ENCODE measurements around the gene TP53BP1. TPM values are rescaled to one million over a fixed set of nuclear protein-coding genes. Genes with fewer than 3 reads are reported as not detected.

TP53BP1 gene
- total RNA-seq, 1 experiment from 2014 or later = 54.1 TPM

DNA sequence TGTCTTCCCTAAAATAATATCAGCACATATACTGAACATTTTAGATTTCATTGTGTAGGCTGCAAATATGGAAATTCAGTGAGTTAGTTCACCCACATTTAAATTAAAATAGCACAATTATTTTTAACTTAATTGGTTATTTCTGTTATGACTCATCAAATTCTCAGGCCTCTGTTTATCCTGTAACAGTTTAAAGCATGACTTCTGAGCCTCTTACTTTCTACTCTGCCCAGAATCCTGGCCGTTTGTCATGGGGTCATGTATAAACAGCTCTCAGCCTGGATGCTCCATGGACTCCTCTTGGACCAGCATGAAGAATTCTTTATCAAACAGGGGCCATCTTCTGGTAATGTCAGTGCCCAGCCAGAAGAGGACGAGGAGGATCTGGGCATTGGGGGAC lies 109.9 kb downstream of the TP53BP1 start:
- no peaks in the 10 kb centered on the region for H3K27me3 ChIP-seq (ENCODE audit: insufficient read depth, low read length)
- POLR2A ChIA-PET = no interaction called here
- H3K4me1 ChIP-seq (ENCODE audit: control insufficient read depth in 1 of 2, insufficient read depth in 2 of 2, low read length in 2 of 2) = no peaks in the 10 kb centered on the region
- BruUV-seq (replicated peaks) = no TSS peak
- intact Hi-C loops (cut with micrococcal nuclease) = no loop called here
- H3K4me3 ChIP-seq (replicated peaks in 1 of 2; ENCODE audit: low read depth in 1 of 2, low read length in 2 of 2) = no peak overlapping the region
- no peak for ATAC-seq
- H4K20me1 ChIP-seq (ENCODE audit: insufficient read depth) = no peaks in the 10 kb centered on the region
- H3K27ac ChIP-seq (ENCODE audit: low read depth, low read length) = no peak overlapping the region
- H3K9me2 ChIP-seq (ENCODE audit: insufficient read depth) = no peaks in the 10 kb centered on the region
- no peak overlapping the region for H2AFZ ChIP-seq (ENCODE audit: low read depth, low read length, poor library complexity, severe bottlenecking)
- peaks cover 40 to 46% of the 10 kb centered on the region in 2 experiments for H3K36me3 ChIP-seq (ENCODE audit: control insufficient read depth in 1 of 2, insufficient read depth in 2 of 2, low read length in 2 of 2)
- RAD21 ChIA-PET (ENCODE audit: low non-redundant PET in 1 of 2, low total read pairs in 2 of 2, uncharacterized antibody in 2 of 2, unreplicated experiment in 2 of 2) = no interaction called here
- no peak overlapping the region for H3K9ac ChIP-seq (ENCODE audit: low read length)
- no peak overlapping the region for H3K4me2 ChIP-seq (ENCODE audit: low read length)
- H3K9me3 ChIP-seq (ENCODE audit: control insufficient read depth in 1 of 2, insufficient read depth in 1 of 2, low read depth in 1 of 2, low read length in 2 of 2) = no peaks in the 10 kb centered on the region
- H3K79me2 ChIP-seq (ENCODE audit: insufficient read depth, low read length) = peaks cover 9% of the 10 kb centered on the region
- no peak for DNase-seq (ENCODE audit: low read depth, low spot score)
- CTCF ChIA-PET = no interaction called here
- TF ChIP-seq ZFX (IDR thresholded peaks at IDR 0.05) = no peak
- TF ChIP-seq, protein P1, sequence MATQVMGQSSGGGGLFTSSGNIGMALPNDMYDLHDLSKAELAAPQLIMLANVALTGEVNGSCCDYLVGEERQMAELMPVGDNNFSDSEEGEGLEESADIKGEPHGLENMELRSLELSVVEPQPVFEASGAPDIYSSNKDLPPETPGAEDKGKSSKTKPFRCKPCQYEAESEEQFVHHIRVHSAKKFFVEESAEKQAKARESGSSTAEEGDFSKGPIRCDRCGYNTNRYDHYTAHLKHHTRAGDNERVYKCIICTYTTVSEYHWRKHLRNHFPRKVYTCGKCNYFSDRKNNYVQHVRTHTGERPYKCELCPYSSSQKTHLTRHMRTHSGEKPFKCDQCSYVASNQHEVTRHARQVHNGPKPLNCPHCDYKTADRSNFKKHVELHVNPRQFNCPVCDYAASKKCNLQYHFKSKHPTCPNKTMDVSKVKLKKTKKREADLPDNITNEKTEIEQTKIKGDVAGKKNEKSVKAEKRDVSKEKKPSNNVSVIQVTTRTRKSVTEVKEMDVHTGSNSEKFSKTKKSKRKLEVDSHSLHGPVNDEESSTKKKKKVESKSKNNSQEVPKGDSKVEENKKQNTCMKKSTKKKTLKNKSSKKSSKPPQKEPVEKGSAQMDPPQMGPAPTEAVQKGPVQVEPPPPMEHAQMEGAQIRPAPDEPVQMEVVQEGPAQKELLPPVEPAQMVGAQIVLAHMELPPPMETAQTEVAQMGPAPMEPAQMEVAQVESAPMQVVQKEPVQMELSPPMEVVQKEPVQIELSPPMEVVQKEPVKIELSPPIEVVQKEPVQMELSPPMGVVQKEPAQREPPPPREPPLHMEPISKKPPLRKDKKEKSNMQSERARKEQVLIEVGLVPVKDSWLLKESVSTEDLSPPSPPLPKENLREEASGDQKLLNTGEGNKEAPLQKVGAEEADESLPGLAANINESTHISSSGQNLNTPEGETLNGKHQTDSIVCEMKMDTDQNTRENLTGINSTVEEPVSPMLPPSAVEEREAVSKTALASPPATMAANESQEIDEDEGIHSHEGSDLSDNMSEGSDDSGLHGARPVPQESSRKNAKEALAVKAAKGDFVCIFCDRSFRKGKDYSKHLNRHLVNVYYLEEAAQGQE (IDR thresholded peaks at IDR 0.05; ENCODE audit: low read depth) = no peak
- no peak for TF ChIP-seq EZH2 (IDR thresholded peaks at IDR 0.05)
- TF ChIP-seq ZNF274 (IDR thresholded peaks at IDR 0.05; ENCODE audit: low read depth, low read length) = no peak
- TF ChIP-seq SP1 (IDR thresholded peaks at IDR 0.05; ENCODE audit: low read depth) = no peak
- TF ChIP-seq RAD21 (IDR thresholded peaks at IDR 0.05; ENCODE audit: low read depth) = no peak
- TF ChIP-seq YY1 (IDR thresholded peaks at IDR 0.05; ENCODE audit: extremely low read depth, insufficient replicate concordance, low read depth, low read length) = no peak
- TF ChIP-seq ELF1 (IDR thresholded peaks at IDR 0.05; ENCODE audit: borderline replicate concordance, low read depth) = no peak
- no peak for TF ChIP-seq CEBPB (IDR thresholded peaks at IDR 0.05; ENCODE audit: low read depth)
- no peak for TF ChIP-seq EZH2phosphoT487 (IDR thresholded peaks at IDR 0.05; ENCODE audit: borderline replicate concordance)
- TF ChIP-seq JUND (IDR thresholded peaks at IDR 0.05) = no peak

Measured in HCT116 (cell line).